GM12872 (cell line): Measurements from ENCODE around the gene CACNA1C.

Experiments used
- CTCF ChIP-seq: IDR thresholded peaks from 3 replicates; pipeline ENCODE4 v1.5.1; 2011; ENCODE audit warnings: low read depth, mild to moderate bottlenecking, low read length, moderate library complexity; ENCODE audit not compliant: insufficient read depth

The CACNA1C gene

GRCh38 chr12:2314492-2314891 lies 261.7 kb downstream of the CACNA1C start:
- no peak for TF ChIP-seq CTCF

- no peak for TF ChIP-seq CTCF
Observed at GRCh38 chr12:2317772-2318171, 265.0 kb downstream of the CACNA1C start.

- TF ChIP-seq CTCF = no peak
Observed at GRCh38 chr12:2318286-2318685, 265.5 kb downstream of the CACNA1C start.

- TF ChIP-seq CTCF = no peak
Observed at GRCh38 chr12:2319136-2319535, 266.3 kb downstream of the CACNA1C start.

GRCh38 chr12:2319737-2320506 lies 267.1 kb downstream of the CACNA1C start:
- TF ChIP-seq CTCF = no peak

GRCh38 chr12:2320841-2321240 lies 268.1 kb downstream of the CACNA1C start:
- TF ChIP-seq CTCF = no peak

- no peak for TF ChIP-seq CTCF
Observed at GRCh38 chr12:2322554-2323120, 269.9 kb downstream of the CACNA1C start.
